ENCODE data around the gene LIFR.

The LIFR gene

GRCh38 chr5:38538161-38538560 is 18.3 kb downstream of the LIFR start:
- no peak for TF ChIP-seq CTCF (IDR thresholded peaks at IDR 0.05; ENCODE audit: insufficient read depth, missing control alignments)
- no peak for DNase-seq (ENCODE audit: insufficient read length, low spot score)
- FAIRE-seq, result no peak

GRCh38 chr5:38537505-38537904 is 18.9 kb downstream of the LIFR start:
- no peak for DNase-seq (ENCODE audit: insufficient read length, low spot score)
- FAIRE-seq, result no peak
- TF ChIP-seq CTCF (IDR thresholded peaks at IDR 0.05; ENCODE audit: insufficient read depth, missing control alignments), result no peak

GRCh38 chr5:38536968-38537367 is 19.5 kb downstream of the LIFR start:
- TF ChIP-seq CTCF (IDR thresholded peaks at IDR 0.05; ENCODE audit: insufficient read depth, missing control alignments), result no peak
- DNase-seq (ENCODE audit: insufficient read length, low spot score) (no peak), FAIRE-seq (no peak)

- DNase-seq (ENCODE audit: insufficient read length, low spot score), result no peak
- TF ChIP-seq CTCF (IDR thresholded peaks at IDR 0.05; ENCODE audit: insufficient read depth, missing control alignments), result no peak
- FAIRE-seq, result no peak
Observed at GRCh38 chr5:38535845-38536244, 20.6 kb downstream of the LIFR start.

GRCh38 chr5:38535248-38535750 is 21.1 kb downstream of the LIFR start:
- no peak for FAIRE-seq
- DNase-seq (ENCODE audit: insufficient read length, low spot score), result no peak
- no peak for TF ChIP-seq CTCF (IDR thresholded peaks at IDR 0.05; ENCODE audit: insufficient read depth, missing control alignments)

- TF ChIP-seq CTCF (IDR thresholded peaks at IDR 0.05; ENCODE audit: insufficient read depth, missing control alignments), result no peak
- DNase-seq (ENCODE audit: insufficient read length, low spot score), result no peak
- no peak for FAIRE-seq
Observed at GRCh38 chr5:38534156-38534453, 22.3 kb downstream of the LIFR start.

- no peak for DNase-seq (ENCODE audit: insufficient read length, low spot score)
- FAIRE-seq, result no peak
- TF ChIP-seq CTCF (IDR thresholded peaks at IDR 0.05; ENCODE audit: insufficient read depth, missing control alignments), result no peak
Observed at GRCh38 chr5:38533286-38534155, 22.9 kb downstream of the LIFR start.

Measured in D721Med (cell line).